IMR-90 (cell line): ENCODE results near the gene NMRK1. TPM values are rescaled to one million over a fixed set of nuclear protein-coding genes. Genes with fewer than 3 reads are reported as not detected.

Experiments used
- ATAC-seq: fragments of 200-7000 bp; cut with Tn5 transposase; 2 replicates; pipeline ENCODE4 v1.9.1; 2020; ENCODE audit warnings: low read depth, mild to moderate bottlenecking, moderate library complexity
- BruUV-seq: library from RNA; stranded (reverse); fragments of 400-500 nt; replicated peaks from 2 replicates; lab custom pipeline; 2021; lab: Mats Ljungman, UMichigan
- CTCF ChIA-PET: fragments of 300-600 bp; formaldehyde crosslinking; extraction: SDS; loops from one replicate; lab custom pipeline; 2021; ENCODE audit warnings: antibody characterized with exemption; lab: Yijun Ruan, JAX
- POLR2A ChIA-PET: fragments of 300-600 bp; sonication (Branson Sonifier 250); formaldehyde crosslinking; loops from one replicate; lab custom pipeline; 2022; ENCODE audit warnings: antibody characterized with exemption; ENCODE audit not compliant: unreplicated experiment; lab: Charles Lee
- DNase-seq: peaks from one replicate; pipeline ENCODE4 v3.0.0; 2013
- H2AFZ ChIP-seq: replicated peaks from 2 replicates; pipeline ENCODE3; 2013; ENCODE audit warnings: low read length, mild to moderate bottlenecking; ENCODE audit not compliant: poor library complexity
- H2AK5ac ChIP-seq: 2 replicates; pipeline ENCODE4 v1.6.1; 2013; ENCODE audit warnings: low read depth, low read length, inconsistent platforms
- H2AK9ac ChIP-seq: replicated peaks from 2 replicates; pipeline ENCODE3; 2013; ENCODE audit warnings: mild to moderate bottlenecking, low read depth, low read length, moderate library complexity; ENCODE audit not compliant: poor library complexity
- H2BK120ac ChIP-seq: 2 replicates; pipeline ENCODE4 v1.6.1; 2013; ENCODE audit warnings: low read depth, low read length, inconsistent platforms
- H2BK15ac ChIP-seq: 3 replicates; pipeline ENCODE4 v1.6.1; 2013; ENCODE audit warnings: low read depth, low read length, inconsistent platforms
- H2BK20ac ChIP-seq: 2 replicates; pipeline ENCODE4 v1.6.1; 2013; ENCODE audit warnings: low read depth, mild to moderate bottlenecking, inconsistent platforms, low read length, moderate library complexity
- H2BK5ac ChIP-seq: 2 replicates; pipeline ENCODE4 v1.6.1; 2013; ENCODE audit warnings: mild to moderate bottlenecking, low read depth, low read length, inconsistent platforms; ENCODE audit not compliant: poor library complexity, severe bottlenecking
- H3K14ac ChIP-seq: replicated peaks from 2 replicates; pipeline ENCODE4 v1.6.1; 2013; ENCODE audit warnings: low read depth, low read length, inconsistent platforms
- H3K18ac ChIP-seq: 2 replicates; pipeline ENCODE4 v1.6.1; 2013; ENCODE audit warnings: low read depth, low read length, control low read depth
- H3K23ac ChIP-seq: 2 replicates; pipeline ENCODE4 v1.6.1; 2013; ENCODE audit warnings: low read depth, low read length, inconsistent platforms
- H3K27ac ChIP-seq: 2 replicates; pipeline ENCODE4 v1.5.1; 2013; ENCODE audit warnings: mild to moderate bottlenecking, control low read depth, low read length; ENCODE audit not compliant: insufficient read depth
- H3K27me3 ChIP-seq: 2 replicates; pipeline ENCODE4 v1.6.1; 2013; ENCODE audit warnings: low read length; ENCODE audit not compliant: control insufficient read depth, insufficient read depth
- H3K36me3 ChIP-seq: 2 replicates; pipeline ENCODE4 v1.6.1; 2013; ENCODE audit warnings: low read length, mixed read lengths; ENCODE audit not compliant: control insufficient read depth, insufficient read depth
- H3K4ac ChIP-seq: 2 replicates; pipeline ENCODE4 v1.6.1; 2013; ENCODE audit warnings: low read depth, low read length, inconsistent platforms
- H3K4me1 ChIP-seq: 2 replicates; pipeline ENCODE4 v1.6.1; 2013; ENCODE audit warnings: low read length, mixed read lengths; ENCODE audit not compliant: control insufficient read depth, insufficient read depth
- H3K4me2 ChIP-seq: 2 replicates; pipeline ENCODE4 v1.6.1; 2013; ENCODE audit warnings: low read depth, mild to moderate bottlenecking, control low read depth, low read length, moderate library complexity
- H3K4me3 ChIP-seq: 2 replicates; pipeline ENCODE4 v1.5.1; 2013; ENCODE audit warnings: low read depth, mild to moderate bottlenecking, control low read depth, low read length, moderate library complexity; ENCODE audit not compliant: insufficient read depth
- H3K56ac ChIP-seq: 2 replicates; pipeline ENCODE4 v1.6.1; 2013; ENCODE audit warnings: low read length, inconsistent platforms; ENCODE audit not compliant: insufficient read depth; ENCODE audit errors: extremely low read depth
- H3K79me1 ChIP-seq, 2 experiments: 2 replicates each; pipeline ENCODE4 v1.6.1; 2013; ENCODE audit warnings: low read length in 2 of 2, inconsistent platforms in 1 of 2, low read depth in 1 of 2
- H3K9ac ChIP-seq: 2 replicates; pipeline ENCODE4 v1.6.1; 2013; ENCODE audit warnings: low read depth, low read length, control low read depth
- H3K9me1 ChIP-seq: 2 replicates; pipeline ENCODE4 v1.6.1; 2013; ENCODE audit warnings: low read length, inconsistent platforms; ENCODE audit not compliant: insufficient read depth
- H3K9me3 ChIP-seq: 2 replicates; pipeline ENCODE4 v1.6.1; 2013; ENCODE audit warnings: low read length; ENCODE audit not compliant: control insufficient read depth, insufficient read depth
- H4K20me1 ChIP-seq: 2 replicates; pipeline ENCODE4 v1.6.1; 2013; ENCODE audit warnings: low read length, inconsistent platforms; ENCODE audit not compliant: insufficient read depth
- H4K5ac ChIP-seq: 2 replicates; pipeline ENCODE4 v1.6.1; 2013; ENCODE audit warnings: mild to moderate bottlenecking, low read depth, low read length, control low read depth
- H4K8ac ChIP-seq, 2 experiments: 2 replicates each; pipeline ENCODE4 v1.6.1; 2013; ENCODE audit warnings: low read depth in 2 of 2, low read length in 2 of 2, control low read depth in 1 of 2, inconsistent platforms in 1 of 2
- H4K91ac ChIP-seq: 2 replicates; pipeline ENCODE4 v1.6.1; 2013; ENCODE audit warnings: low read depth, low read length, inconsistent platforms; ENCODE audit not compliant: insufficient read depth
- CTCF ChIP-seq: conservative IDR thresholded peaks from 2 replicates; pipeline ENCODE4 v1.5.1; 2012; ENCODE audit warnings: mild to moderate bottlenecking, low read depth, low read length, improper control_type of control experiment
- ELK1 ChIP-seq: fragments of 150-350 bp; IDR thresholded peaks from 2 replicates; pipeline ENCODE4 v1.6.1; 2016; ENCODE audit warnings: low read depth, mild to moderate bottlenecking, low read length, moderate library complexity, borderline replicate concordance
- FOS ChIP-seq: fragments of 150-350 bp; IDR thresholded peaks from 2 replicates; pipeline ENCODE4 v1.6.1; 2016; ENCODE audit warnings: low read depth, low read length
- MAFK ChIP-seq: IDR thresholded peaks from 2 replicates; pipeline ENCODE4 v1.6.1; 2012; ENCODE audit warnings: low read depth, low read length, improper control_type of control experiment
- MAZ ChIP-seq: IDR thresholded peaks from 2 replicates; pipeline ENCODE4 v1.6.1; 2012; ENCODE audit warnings: low read depth, mild to moderate bottlenecking, low read length, improper control_type of control experiment, moderate library complexity, borderline replicate concordance
- POLR2A ChIP-seq: IDR thresholded peaks from 2 replicates; pipeline ENCODE4 v1.6.1; 2012; ENCODE audit warnings: mild to moderate bottlenecking, low read depth, low read length
- RCOR1 ChIP-seq: IDR thresholded peaks from 2 replicates; pipeline ENCODE4 v1.6.1; 2012; ENCODE audit warnings: mild to moderate bottlenecking, low read length, improper control_type of control experiment; ENCODE audit not compliant: insufficient replicate concordance
- USF2 ChIP-seq: fragments of 150-350 bp; IDR thresholded peaks from 2 replicates; pipeline ENCODE4 v1.6.1; 2017; ENCODE audit warnings: mild to moderate bottlenecking, antibody characterized with exemption, low read length, low read depth
- WGBS, 2 experiments: methylation state at CpG; one replicate each; pipeline versions ENCODE4 v1.1.5 to v1.1.7; 2013; ENCODE audit warnings: missing lambda C conversion rate in 2 of 2; ENCODE audit not compliant: insufficient read length in 1 of 2; ENCODE audit errors: extremely low coverage in 2 of 2; 5-methylcytosine and 5-hydroxymethylcytosine counted together
- dilution Hi-C: fragments of 300-500 bp; cut with HindIII; formaldehyde crosslinking; loops from one replicate; pipeline ENCODE4 v1.14.3; 2018; ENCODE audit warnings: low sequenced_read_pairs; ENCODE audit not compliant: unreplicated experiment
- in situ Hi-C: fragments of 300-500 bp; cut with MboI; formaldehyde crosslinking; loops from 3 replicates; pipeline ENCODE4 v1.14.3; 2019; ENCODE audit warnings: low sequenced_read_pairs, inconsistent platforms, mixed read lengths
- intact Hi-C: fragments of 100-400 bp; cut with micrococcal nuclease; formaldehyde crosslinking; loops from 2 replicates; pipeline ENCODE4 v1.10.0; 2022
- polyA plus RNA-seq, 3 experiments: library from polyadenylated mRNA; depleted of rRNA; stranded (reverse); fragments of >200 nt; gene quantifications; 2 replicates each; pipeline ENCODE4 v1.2.3, GENCODE V29; 2012; ENCODE audit warnings: low replicate concordance in 1 of 3
- total RNA-seq: library from RNA; depleted of rRNA; stranded (reverse); fragments of >200 nt; gene quantifications from 2 replicates; pipeline ENCODE4 v1.2.3, GENCODE V29; 2012

Gene NMRK1
- total and polyA plus RNA-seq, 2 of the 4 experiments (the other 2 are of a cell fraction), result 5.7 to 5.9 TPM

- no peak overlapping the region for H4K8ac ChIP-seq
- H3K14ac ChIP-seq, result no peak overlapping the region
- intact Hi-C loops (loop anchor here (5.0 kb wide), 1 partner anchor 42 kb away; no protein-coding TSS in a partner anchor), in situ Hi-C loops (no loop called here), dilution Hi-C loops (no loop called here)
- H2BK20ac ChIP-seq, result no peak overlapping the region
- H3K27me3 ChIP-seq, result no peaks in the 10 kb centered on the region
- POLR2A ChIA-PET, result no interaction called here
- CTCF ChIA-PET, result no interaction called here
- H3K9me3 ChIP-seq, result no peaks in the 10 kb centered on the region
- no peak overlapping the region for H3K4me3 ChIP-seq
- no peak overlapping the region for H2AK5ac ChIP-seq
- no peak overlapping the region for H2BK15ac ChIP-seq
- no peak overlapping the region for H2AFZ ChIP-seq
- H2BK5ac ChIP-seq, result no peak overlapping the region
- no peak overlapping the region for H3K18ac ChIP-seq
- peaks cover 4% of the 10 kb centered on the region; the same call in 1 of the 2 replicates for H3K9me1 ChIP-seq
- H4K20me1 ChIP-seq, result no peaks in the 10 kb centered on the region
- ATAC-seq, result no peak
- no peak overlapping the region for H3K4ac ChIP-seq
- no peak overlapping the region for H3K9ac ChIP-seq
- 67% methylated on average over 1 of the region's 2 CpGs; no CpG with 5 or more reads in 1 of the 2 experiments for WGBS, 2 experiments
- BruUV-seq, result no TSS peak
- H3K4me1 ChIP-seq, result peaks cover 4% of the 10 kb centered on the region; the same call in 1 of the 2 replicates
- no peak overlapping the region for H3K4me2 ChIP-seq
- H4K5ac ChIP-seq, result no peak overlapping the region
- TF ChIP-seq FOS (no peak), MAFK (no peak), POLR2A (no peak), USF2 (no peak), MAZ (no peak), CTCF (no peak), RCOR1 (no peak), ELK1 (no peak)
- no peak overlapping the region for H3K23ac ChIP-seq
- no peak overlapping the region for H3K56ac ChIP-seq
- no peak for DNase-seq
- H2AK9ac ChIP-seq, result no peak overlapping the region
- no peak overlapping the region for H2BK120ac ChIP-seq
- H3K27ac ChIP-seq, result no peak overlapping the region
- peaks cover 11 to 48% of the 10 kb centered on the region in 2 experiments for H3K79me1 ChIP-seq
- no peaks in the 10 kb centered on the region for H3K36me3 ChIP-seq
- H4K91ac ChIP-seq, result no peak overlapping the region
These were observed 17.1 kb upstream of the NMRK1 start for GRCh38 chr9:75105019-75105540.
